Measurements from ENCODE around the gene MTX1.
"Not testable (repeated sequence)": the region's sequence is repeated elsewhere in the genome, so short reads cannot be mapped to it uniquely, and the experiment has no call there.

MTX1 gene

GRCh38 chr1:155206891-155207805 is 1.3 kb upstream of the MTX1 start:
- TF ChIP-seq CTCF (conservative IDR thresholded peaks at IDR 0.05; ENCODE audit: low read depth, low read length): peak; percentile 93
- peak; percentile 89 for DNase-seq (ENCODE audit: low read depth)
- peak overlapping the region; percentile 98 for H3K4me3 ChIP-seq (ENCODE audit: low read depth, low read length)

GRCh38 chr1:155207806-155208540 is 522 bp upstream of the MTX1 start, which contains the start of gene THBS3:
THBS3 (minus strand) TSS chr1:155207897; CDS start chr1:155207876, 21 bp downstream.
- DNase-seq (ENCODE audit: low read depth): peak; percentile 32
- TF ChIP-seq CTCF (conservative IDR thresholded peaks at IDR 0.05; ENCODE audit: low read depth, low read length): no peak
- peak within 1 kb of the TSS; percentile 98 for H3K4me3 ChIP-seq (ENCODE audit: low read depth, low read length)

- peak overlapping the region; percentile 98 for H3K4me3 ChIP-seq (ENCODE audit: low read depth, low read length)
- no peak for TF ChIP-seq CTCF (conservative IDR thresholded peaks at IDR 0.05; ENCODE audit: low read depth, low read length)
- DNase-seq (ENCODE audit: low read depth): no peak
These were observed 822 bp downstream of the MTX1 start for GRCh38 chr1:155209312-155209721.

GRCh38 chr1:155210314-155211104 is 2.0 kb downstream of the MTX1 start:
- no peak overlapping the region for H3K4me3 ChIP-seq (ENCODE audit: low read depth, low read length)
- TF ChIP-seq CTCF (conservative IDR thresholded peaks at IDR 0.05; ENCODE audit: low read depth, low read length): no peak
- DNase-seq (ENCODE audit: low read depth): no peak

- not testable (repeated sequence) for DNase-seq (ENCODE audit: low read depth); H3K4me3 ChIP-seq (ENCODE audit: low read depth, low read length)
These were observed 3.0 kb downstream of the MTX1 start for GRCh38 chr1:155211381-155212050.

GRCh38 chr1:155212051-155212440 is 3.6 kb downstream of the MTX1 start:
- not testable (repeated sequence) for H3K4me3 ChIP-seq (ENCODE audit: low read depth, low read length); DNase-seq (ENCODE audit: low read depth)

GRCh38 chr1:155214702-155215101 is 6.2 kb downstream of the MTX1 start:
- H3K4me3 ChIP-seq (ENCODE audit: low read depth, low read length); DNase-seq (ENCODE audit: low read depth): not testable (repeated sequence)
